MM.1S (cell line): ENCODE measurements around the gene GJB4.

Experiments
- DNase-seq: peaks from one replicate; pipeline ENCODE4 v3.0.0-alpha.2; 2015
- H2AFZ ChIP-seq: fragments of 300-600 bp; sonication (generic); 2 replicates; pipeline ENCODE4 v1.6.0; 2016; ENCODE audit warnings: antibody characterized with exemption, low read length
- H3F3A ChIP-seq: fragments of 300-600 bp; sonication (generic); 2 replicates; pipeline ENCODE4 v1.6.1; 2016; ENCODE audit warnings: mild to moderate bottlenecking, antibody characterized with exemption, low read length, moderate library complexity, mixed read lengths; ENCODE audit not compliant: insufficient read depth
- H3K27ac ChIP-seq: fragments of 300-600 bp; sonication (generic); 2 replicates; pipeline ENCODE4 v1.5.1; 2016; ENCODE audit warnings: mild to moderate bottlenecking, low read length
- H3K27me3 ChIP-seq: fragments of 300-600 bp; sonication (generic); replicated peaks from 2 replicates; pipeline ENCODE4 v1.6.0; 2016; ENCODE audit warnings: low read length; ENCODE audit not compliant: insufficient read depth
- H3K36me3 ChIP-seq: fragments of 300-600 bp; sonication (generic); replicated peaks from 2 replicates; pipeline ENCODE4 v1.6.1; 2016; ENCODE audit warnings: mild to moderate bottlenecking, low read length, mixed read lengths; ENCODE audit not compliant: insufficient read depth
- H3K4me1 ChIP-seq: fragments of 300-600 bp; sonication (generic); 2 replicates; pipeline ENCODE4 v1.6.1; 2016; ENCODE audit warnings: low read length, mixed read lengths
- H3K4me2 ChIP-seq: fragments of 300-600 bp; sonication (generic); 2 replicates; pipeline ENCODE4 v1.6.0; 2016; ENCODE audit warnings: low read depth, low read length
- H3K4me3 ChIP-seq: fragments of 300-600 bp; sonication (generic); 2 replicates; pipeline ENCODE4 v1.5.1; 2016; ENCODE audit warnings: low read length, mixed read lengths
- H3K79me2 ChIP-seq: fragments of 300-600 bp; sonication (generic); 2 replicates; pipeline ENCODE4 v1.6.1; 2016; ENCODE audit warnings: mixed run types, low read length, mixed read lengths
- H3K9ac ChIP-seq: fragments of 300-600 bp; sonication (generic); 2 replicates; pipeline ENCODE4 v1.6.1; 2016; ENCODE audit warnings: low read length, mixed read lengths
- H3K9me2 ChIP-seq: fragments of 300-600 bp; sonication (generic); replicated peaks from 2 replicates; pipeline ENCODE4 v1.6.1; 2016; ENCODE audit warnings: mild to moderate bottlenecking, low read length, mixed read lengths; ENCODE audit not compliant: insufficient read depth
- H3K9me3 ChIP-seq: fragments of 300-600 bp; sonication (generic); replicated peaks from 2 replicates; pipeline ENCODE4 v1.6.1; 2016; ENCODE audit warnings: mild to moderate bottlenecking, low read length, mixed read lengths; ENCODE audit not compliant: insufficient read depth
- H4K20me1 ChIP-seq: fragments of 300-600 bp; sonication (generic); 2 replicates; pipeline ENCODE4 v1.6.1; 2016; ENCODE audit warnings: mild to moderate bottlenecking, low read length, moderate library complexity, mixed read lengths; ENCODE audit not compliant: insufficient read depth
- CTCF ChIP-seq: fragments of 300-600 bp; sonication (generic); IDR thresholded peaks from 2 replicates; pipeline ENCODE4 v1.5.1; 2016; ENCODE audit warnings: antibody characterized with exemption, low read length, mixed read lengths
- EZH2 ChIP-seq: fragments of 300-600 bp; sonication (generic); optimal IDR thresholded peaks from 2 replicates; pipeline ENCODE3; 2017; ENCODE audit warnings: low read depth, mild to moderate bottlenecking, antibody characterized with exemption, low read length, mixed read lengths
- EZH2phosphoT487 ChIP-seq: fragments of 300-600 bp; sonication (generic); IDR thresholded peaks from 2 replicates; pipeline ENCODE4 v1.6.1; 2018; ENCODE audit warnings: antibody characterized with exemption, low read length

Gene GJB4

GRCh38 chr1:34754964-34755637, 4.4 kb upstream of the GJB4 start, which contains the start of gene GJB5:
Gene GJB5 (plus strand): TSS chr1:34755047. CDS start chr1:34757331, 2,284 bp downstream.
- H4K20me1 ChIP-seq = no peaks in the 10 kb centered on the region
- TF ChIP-seq EZH2 (no peak), CTCF (no peak), EZH2phosphoT487 (no peak)
- no peaks in the 10 kb centered on the region for H3K36me3 ChIP-seq
- H3K9me3 ChIP-seq = no peaks in the 10 kb centered on the region
- no peaks in the 10 kb centered on the region for H3K79me2 ChIP-seq
- H3K27me3 ChIP-seq = peaks cover 36% of the 10 kb centered on the region; the same call in 1 of the 2 replicates
- H3K4me2 ChIP-seq = no peak within 1 kb of the TSS
- no peaks in the 10 kb centered on the region for H3K9me2 ChIP-seq
- no peak within 1 kb of the TSS for H2AFZ ChIP-seq
- no peak within 1 kb of the TSS for H3K27ac ChIP-seq
- no peak within 1 kb of the TSS for H3K9ac ChIP-seq
- H3F3A ChIP-seq = no peaks in the 10 kb centered on the region
- no peak for DNase-seq
- no peaks in the 10 kb centered on the region for H3K4me1 ChIP-seq
- no peak within 1 kb of the TSS for H3K4me3 ChIP-seq

GRCh38 chr1:34755961-34756360, 3.6 kb upstream of the GJB4 start:
- H3F3A ChIP-seq = no peaks in the 10 kb centered on the region
- no peaks in the 10 kb centered on the region for H3K9me2 ChIP-seq
- no peak overlapping the region for H3K9ac ChIP-seq
- H2AFZ ChIP-seq = no peak overlapping the region
- no peak for DNase-seq
- H3K4me1 ChIP-seq = no peaks in the 10 kb centered on the region
- H3K36me3 ChIP-seq = no peaks in the 10 kb centered on the region
- H3K79me2 ChIP-seq = no peaks in the 10 kb centered on the region
- H3K4me3 ChIP-seq = no peak overlapping the region
- H4K20me1 ChIP-seq = no peaks in the 10 kb centered on the region
- TF ChIP-seq EZH2 (no peak), EZH2phosphoT487 (no peak), CTCF (no peak)
- no peak overlapping the region for H3K4me2 ChIP-seq
- H3K27ac ChIP-seq = no peak overlapping the region
- H3K9me3 ChIP-seq = no peaks in the 10 kb centered on the region
- H3K27me3 ChIP-seq = peaks cover 45% of the 10 kb centered on the region; the same call in 1 of the 2 replicates

GRCh38 chr1:34757386-34757785, 2.2 kb upstream of the GJB4 start:
- Histone ChIP-seq H3K9me3 (no peaks in the 10 kb centered on the region), H3K36me3 (no peaks in the 10 kb centered on the region), H4K20me1 (no peaks in the 10 kb centered on the region), H3K4me3 (no peak overlapping the region), H3K79me2 (no peaks in the 10 kb centered on the region), H3K9ac (no peak overlapping the region), H3K4me2 (no peak overlapping the region), H3K4me1 (no peaks in the 10 kb centered on the region), H3K27ac (no peak overlapping the region), H3F3A (no peaks in the 10 kb centered on the region), H3K9me2 (no peaks in the 10 kb centered on the region), H2AFZ (no peak overlapping the region), H3K27me3 (peaks cover 58% of the 10 kb centered on the region)
- DNase-seq = no peak
- TF ChIP-seq CTCF (no peak), EZH2phosphoT487 (no peak), EZH2 (no peak)
